ENCODE data around the gene BOK.
"Not testable (repeated sequence)": the region's sequence is repeated elsewhere in the genome, so short reads cannot be mapped to it uniquely, and the experiment has no call there.

The BOK gene

DNA sequence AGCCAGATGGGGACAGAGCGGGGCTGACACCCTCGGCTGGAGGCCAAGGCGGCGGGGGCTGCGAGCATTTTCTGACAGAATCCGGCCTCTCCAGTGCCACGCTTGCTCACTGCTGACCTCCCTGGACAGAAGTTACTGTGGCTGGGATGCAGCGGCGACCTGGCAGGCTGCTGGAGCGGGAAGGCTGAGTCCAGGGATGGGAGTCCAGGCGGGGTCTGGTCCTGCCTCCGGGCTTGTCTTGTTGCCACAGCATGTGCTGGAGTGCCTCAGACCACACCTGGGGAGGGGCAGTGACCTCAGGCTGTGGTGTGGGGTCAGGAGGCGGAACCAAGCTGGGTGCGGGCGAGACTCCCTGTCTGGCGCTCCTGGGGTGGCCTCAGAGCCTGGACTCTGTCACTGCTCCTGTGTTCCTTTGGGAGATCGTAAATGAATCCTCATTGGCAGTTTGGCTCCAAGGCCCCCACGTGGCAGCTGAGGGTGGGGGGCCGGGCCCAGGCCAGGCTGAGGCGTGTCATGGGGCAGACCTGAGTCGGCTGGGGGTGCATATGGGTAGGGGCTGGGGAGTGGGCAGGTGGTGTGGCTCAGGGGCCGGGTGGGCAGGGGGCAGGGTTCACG is 5.5 kb downstream of the BOK start:
- no peak overlapping the region for H3K9ac ChIP-seq (ENCODE audit: low read depth, low read length, poor library complexity, severe bottlenecking)
- TF ChIP-seq, protein P1, sequence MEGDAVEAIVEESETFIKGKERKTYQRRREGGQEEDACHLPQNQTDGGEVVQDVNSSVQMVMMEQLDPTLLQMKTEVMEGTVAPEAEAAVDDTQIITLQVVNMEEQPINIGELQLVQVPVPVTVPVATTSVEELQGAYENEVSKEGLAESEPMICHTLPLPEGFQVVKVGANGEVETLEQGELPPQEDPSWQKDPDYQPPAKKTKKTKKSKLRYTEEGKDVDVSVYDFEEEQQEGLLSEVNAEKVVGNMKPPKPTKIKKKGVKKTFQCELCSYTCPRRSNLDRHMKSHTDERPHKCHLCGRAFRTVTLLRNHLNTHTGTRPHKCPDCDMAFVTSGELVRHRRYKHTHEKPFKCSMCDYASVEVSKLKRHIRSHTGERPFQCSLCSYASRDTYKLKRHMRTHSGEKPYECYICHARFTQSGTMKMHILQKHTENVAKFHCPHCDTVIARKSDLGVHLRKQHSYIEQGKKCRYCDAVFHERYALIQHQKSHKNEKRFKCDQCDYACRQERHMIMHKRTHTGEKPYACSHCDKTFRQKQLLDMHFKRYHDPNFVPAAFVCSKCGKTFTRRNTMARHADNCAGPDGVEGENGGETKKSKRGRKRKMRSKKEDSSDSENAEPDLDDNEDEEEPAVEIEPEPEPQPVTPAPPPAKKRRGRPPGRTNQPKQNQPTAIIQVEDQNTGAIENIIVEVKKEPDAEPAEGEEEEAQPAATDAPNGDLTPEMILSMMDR (conservative IDR thresholded peaks at IDR 0.05; ENCODE audit: low read length): no peak
- no peak for TF ChIP-seq EZH2phosphoT487 (IDR thresholded peaks at IDR 0.05; ENCODE audit: borderline replicate concordance)

DNA sequence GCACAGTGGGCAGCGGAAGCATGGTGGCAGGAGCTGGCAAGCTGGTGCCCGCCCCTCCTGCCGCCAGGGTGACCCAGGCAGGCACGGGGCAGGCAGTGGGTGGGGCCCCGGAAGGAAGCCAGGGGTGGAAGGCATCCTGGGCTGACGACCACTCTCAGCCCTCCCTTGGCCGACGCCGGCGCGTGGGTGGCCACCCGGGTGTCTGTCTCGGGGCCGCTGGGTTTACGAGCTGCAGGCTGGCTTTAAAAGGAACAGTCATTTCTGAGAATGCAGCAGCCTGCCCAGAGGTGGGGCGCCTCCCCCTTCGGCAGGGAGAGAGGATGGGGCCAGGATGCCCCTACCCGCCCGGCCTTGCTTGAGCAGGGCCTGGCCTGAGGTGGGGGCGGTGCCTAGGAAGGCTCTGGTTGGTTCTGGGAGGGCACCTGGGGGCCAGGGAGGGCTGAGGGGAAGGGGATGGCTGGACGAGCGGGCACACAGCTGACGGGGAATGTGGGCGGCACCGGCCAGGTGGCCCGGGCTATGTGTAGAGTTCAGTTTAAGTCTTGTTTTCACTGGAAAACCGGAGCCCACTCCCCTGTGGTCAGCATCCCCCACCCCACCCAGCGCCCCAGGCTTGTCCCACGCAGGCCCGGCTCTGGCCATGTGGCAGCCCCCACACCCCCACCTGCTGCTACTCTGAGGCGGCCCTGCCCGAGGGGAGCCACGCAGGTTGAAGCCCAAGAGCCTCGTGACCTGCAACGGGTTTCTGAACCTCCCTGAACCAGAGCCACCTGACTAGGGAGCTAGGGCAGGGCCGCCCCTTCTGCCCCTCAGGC is 6.3 kb downstream of the BOK start:
- Histone ChIP-seq H3K4me1 (ENCODE audit: insufficient read depth, low read length, poor library complexity, severe bottlenecking) (no peaks in the 10 kb centered on the region), H3K27me3 (ENCODE audit: insufficient read depth, low read length, poor library complexity, severe bottlenecking) (no peaks in the 10 kb centered on the region), H3K4me2 (ENCODE audit: low read depth, low read length, poor library complexity, severe bottlenecking) (no peak overlapping the region), H3K4me3 (ENCODE audit: low read length, poor library complexity, severe bottlenecking) (no peak overlapping the region), H3K9ac (ENCODE audit: low read depth, low read length, poor library complexity, severe bottlenecking) (no peak overlapping the region), H3K36me3 (ENCODE audit: insufficient read depth, low read length) (no peaks in the 10 kb centered on the region), H2AFZ (ENCODE audit: low read length) (no peak overlapping the region), H4K20me1 (ENCODE audit: insufficient read depth, low read length, poor library complexity, severe bottlenecking) (no peaks in the 10 kb centered on the region), H3K9me3 (ENCODE audit: insufficient read depth, low read depth, low read length) (no peaks in the 10 kb centered on the region; the same call in 1 of the 2 replicates), H3K79me2 (ENCODE audit: insufficient read depth, low read length) (no peaks in the 10 kb centered on the region), H3F3A (ENCODE audit: low read depth) (no peaks in the 10 kb centered on the region), H3K9me2 (replicated peaks; ENCODE audit: low read depth, low read length) (no peaks in the 10 kb centered on the region)
- no peak for TF ChIP-seq EZH2phosphoT487 (IDR thresholded peaks at IDR 0.05; ENCODE audit: borderline replicate concordance)
- TF ChIP-seq, protein P1 (conservative IDR thresholded peaks at IDR 0.05; ENCODE audit: low read length): no peak

More for the DNA sequence above, 5.5 kb downstream of the BOK start:
- Histone ChIP-seq H4K20me1 (ENCODE audit: insufficient read depth, low read length, poor library complexity, severe bottlenecking) (no peaks in the 10 kb centered on the region), H3F3A (ENCODE audit: low read depth) (no peaks in the 10 kb centered on the region), H3K4me2 (ENCODE audit: low read depth, low read length, poor library complexity, severe bottlenecking) (no peak overlapping the region), H3K36me3 (ENCODE audit: insufficient read depth, low read length) (no peaks in the 10 kb centered on the region), H3K4me1 (ENCODE audit: insufficient read depth, low read length, poor library complexity, severe bottlenecking) (no peaks in the 10 kb centered on the region), H3K4me3 (ENCODE audit: low read length, poor library complexity, severe bottlenecking) (no peak overlapping the region), H3K9me3 (ENCODE audit: insufficient read depth, low read depth, low read length) (no peaks in the 10 kb centered on the region; the same call in 1 of the 2 replicates), H3K9me2 (replicated peaks; ENCODE audit: low read depth, low read length) (no peaks in the 10 kb centered on the region), H3K79me2 (ENCODE audit: insufficient read depth, low read length) (no peaks in the 10 kb centered on the region), H3K27me3 (ENCODE audit: insufficient read depth, low read length, poor library complexity, severe bottlenecking) (no peaks in the 10 kb centered on the region), H2AFZ (ENCODE audit: low read length) (no peak overlapping the region)

DNA sequence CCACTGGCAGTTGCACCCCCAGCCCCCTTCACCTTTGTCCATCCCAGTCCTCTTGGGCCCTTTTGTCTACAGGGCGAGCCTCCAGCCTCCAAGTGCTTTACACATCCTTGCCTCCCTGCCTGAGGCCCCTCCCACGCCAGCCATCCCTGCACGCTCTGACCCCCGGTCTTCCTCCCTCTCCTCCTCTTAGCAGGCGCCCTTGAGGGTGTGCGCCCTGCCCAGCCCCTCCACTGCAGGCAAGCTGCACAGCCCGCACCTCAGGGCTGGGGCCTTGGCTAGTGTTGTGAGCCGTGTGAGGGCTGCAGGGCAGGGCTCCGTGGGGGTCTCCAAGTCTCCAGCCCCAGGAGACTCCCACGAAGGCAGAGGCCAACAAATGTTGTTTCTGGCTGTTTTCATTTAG is 6.9 kb downstream of the BOK start:
- H3K27me3 ChIP-seq (ENCODE audit: insufficient read depth, low read length, poor library complexity, severe bottlenecking): no peaks in the 10 kb centered on the region
- H3K4me3 ChIP-seq (ENCODE audit: low read length, poor library complexity, severe bottlenecking): no peak overlapping the region
- no peak overlapping the region for H3K4me2 ChIP-seq (ENCODE audit: low read depth, low read length, poor library complexity, severe bottlenecking)
- H3K36me3 ChIP-seq (ENCODE audit: insufficient read depth, low read length): no peaks in the 10 kb centered on the region
- TF ChIP-seq, protein P1 (conservative IDR thresholded peaks at IDR 0.05; ENCODE audit: low read length): no peak
- no peaks in the 10 kb centered on the region for H4K20me1 ChIP-seq (ENCODE audit: insufficient read depth, low read length, poor library complexity, severe bottlenecking)
- H3K79me2 ChIP-seq (ENCODE audit: insufficient read depth, low read length): no peaks in the 10 kb centered on the region
- no peaks in the 10 kb centered on the region for H3F3A ChIP-seq (ENCODE audit: low read depth)
- H3K9me2 ChIP-seq (replicated peaks; ENCODE audit: low read depth, low read length): no peaks in the 10 kb centered on the region
- no peak overlapping the region for H3K9ac ChIP-seq (ENCODE audit: low read depth, low read length, poor library complexity, severe bottlenecking)
- H3K4me1 ChIP-seq (ENCODE audit: insufficient read depth, low read length, poor library complexity, severe bottlenecking): no peaks in the 10 kb centered on the region
- H2AFZ ChIP-seq (ENCODE audit: low read length): no peak overlapping the region
- H3K9me3 ChIP-seq (ENCODE audit: insufficient read depth, low read depth, low read length): no peaks in the 10 kb centered on the region

DNA sequence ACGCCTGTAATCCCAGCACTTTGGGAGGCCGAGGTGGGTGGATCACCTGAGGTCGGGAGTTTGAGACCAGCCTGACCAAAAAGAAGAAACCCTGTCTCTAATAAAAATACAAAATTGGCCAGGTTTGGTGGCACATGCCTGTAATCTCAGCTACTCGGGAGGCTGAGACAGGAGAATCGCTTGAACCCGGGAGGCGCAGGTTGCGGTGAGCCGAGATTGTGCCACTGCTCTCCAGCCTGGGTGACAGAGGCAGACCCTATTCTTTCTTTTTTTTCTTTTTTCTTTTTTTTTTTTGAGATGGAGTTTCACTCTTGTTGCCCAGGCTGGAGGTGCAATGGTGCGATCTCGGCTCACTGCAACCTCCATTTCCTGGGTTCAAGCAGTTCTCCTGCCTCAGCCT is 7.5 kb downstream of the BOK start:
- not testable (repeated sequence) for H3K36me3 ChIP-seq (ENCODE audit: insufficient read depth, low read length); H3K9me2 ChIP-seq (replicated peaks; ENCODE audit: low read depth, low read length); H3K4me2 ChIP-seq (ENCODE audit: low read depth, low read length, poor library complexity, severe bottlenecking); H3K4me3 ChIP-seq (ENCODE audit: low read length, poor library complexity, severe bottlenecking); H3K4me1 ChIP-seq (ENCODE audit: insufficient read depth, low read length, poor library complexity, severe bottlenecking); H4K20me1 ChIP-seq (ENCODE audit: insufficient read depth, low read length, poor library complexity, severe bottlenecking); H2AFZ ChIP-seq (ENCODE audit: low read length); H3K9me3 ChIP-seq (ENCODE audit: insufficient read depth, low read depth, low read length); H3K9ac ChIP-seq (ENCODE audit: low read depth, low read length, poor library complexity, severe bottlenecking); H3K79me2 ChIP-seq (ENCODE audit: insufficient read depth, low read length); H3F3A ChIP-seq (ENCODE audit: low read depth); H3K27me3 ChIP-seq (ENCODE audit: insufficient read depth, low read length, poor library complexity, severe bottlenecking)
